ENCODE data around the gene ADARB2.

DNA sequence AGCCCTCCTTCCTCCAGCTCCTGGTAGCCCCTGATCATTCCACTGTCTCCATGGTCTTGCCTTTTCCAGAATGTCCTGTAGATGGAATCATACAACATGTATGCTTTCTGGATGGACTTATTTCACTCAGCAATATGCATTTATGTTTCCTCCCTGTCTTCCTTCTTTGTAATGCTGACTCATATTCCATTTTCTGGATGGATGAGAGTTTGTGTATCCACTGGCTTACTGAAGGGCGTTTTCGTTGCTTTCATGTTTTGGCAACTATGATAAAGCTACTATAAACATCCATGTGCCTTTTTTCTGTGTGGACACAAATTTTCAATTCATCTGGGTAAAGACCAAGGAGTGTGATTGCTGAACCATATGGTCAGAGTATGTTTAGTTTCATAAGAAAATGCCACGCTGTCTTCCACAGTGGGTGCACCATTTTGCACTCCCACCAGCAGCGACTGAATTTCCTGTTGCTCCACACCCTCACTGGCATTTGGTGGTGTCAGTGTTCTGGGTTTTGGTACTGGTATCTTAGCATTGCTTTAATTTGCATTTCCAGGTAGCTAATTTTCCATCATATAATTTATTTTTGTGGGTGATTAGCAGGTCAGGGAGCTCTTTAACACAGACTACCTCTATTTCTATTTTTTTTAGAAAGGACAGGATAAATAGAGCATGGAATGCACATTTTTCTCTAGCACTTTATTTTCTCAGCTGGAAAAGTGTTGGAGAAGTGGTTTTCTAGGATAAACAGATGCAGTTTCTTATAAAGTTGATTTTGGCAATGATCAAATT lies 429.0 kb downstream of the ADARB2 start:
- TF ChIP-seq EP300 (IDR thresholded peaks at IDR 0.05) (no peak), POLR2A (IDR thresholded peaks at IDR 0.05) (no peak)
- TF ChIP-seq, protein P1, sequence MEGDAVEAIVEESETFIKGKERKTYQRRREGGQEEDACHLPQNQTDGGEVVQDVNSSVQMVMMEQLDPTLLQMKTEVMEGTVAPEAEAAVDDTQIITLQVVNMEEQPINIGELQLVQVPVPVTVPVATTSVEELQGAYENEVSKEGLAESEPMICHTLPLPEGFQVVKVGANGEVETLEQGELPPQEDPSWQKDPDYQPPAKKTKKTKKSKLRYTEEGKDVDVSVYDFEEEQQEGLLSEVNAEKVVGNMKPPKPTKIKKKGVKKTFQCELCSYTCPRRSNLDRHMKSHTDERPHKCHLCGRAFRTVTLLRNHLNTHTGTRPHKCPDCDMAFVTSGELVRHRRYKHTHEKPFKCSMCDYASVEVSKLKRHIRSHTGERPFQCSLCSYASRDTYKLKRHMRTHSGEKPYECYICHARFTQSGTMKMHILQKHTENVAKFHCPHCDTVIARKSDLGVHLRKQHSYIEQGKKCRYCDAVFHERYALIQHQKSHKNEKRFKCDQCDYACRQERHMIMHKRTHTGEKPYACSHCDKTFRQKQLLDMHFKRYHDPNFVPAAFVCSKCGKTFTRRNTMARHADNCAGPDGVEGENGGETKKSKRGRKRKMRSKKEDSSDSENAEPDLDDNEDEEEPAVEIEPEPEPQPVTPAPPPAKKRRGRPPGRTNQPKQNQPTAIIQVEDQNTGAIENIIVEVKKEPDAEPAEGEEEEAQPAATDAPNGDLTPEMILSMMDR (IDR thresholded peaks at IDR 0.05) = no peak
